HepG2 (cell line): ENCODE results near the gene OXLD1. TPM values are rescaled to one million over a fixed set of nuclear protein-coding genes. Genes with fewer than 3 reads are reported as not detected.

Source experiments
- ATAC-seq: fragments of 200-7000 bp; cut with Tn5 transposase; 3 replicates; pipeline ENCODE4 v1.9.1; 2020; ENCODE audit warnings: mild to moderate bottlenecking, moderate library complexity
- BruUV-seq: library from RNA; stranded (reverse); fragments of 400-500 nt; replicated peaks from 2 replicates; lab custom pipeline; 2021; lab: Mats Ljungman, UMichigan
- CTCF ChIA-PET: fragments of 300-600 bp; formaldehyde crosslinking; extraction: SDS; loops from one replicate; lab custom pipeline; 2021; ENCODE audit warnings: low total read pairs, inconsistent platforms, low intra/inter-chr PET ratio; lab: Yijun Ruan, JAX
- POLR2A ChIA-PET: fragments of 350-600 bp; sonication (Branson Sonifier 250); formaldehyde crosslinking; loops from one replicate; lab custom pipeline; 2020; ENCODE audit warnings: antibody characterized with exemption, inconsistent platforms; lab: Yijun Ruan, JAX
- DNase-seq: peaks from one replicate; pipeline ENCODE4 v3.0.0-alpha.2; 2015; ENCODE audit warnings: low spot score
- FAIRE-seq: peaks from 3 replicates; lab custom pipeline; 2011; peaks lifted over from hg19 to GRCh38; lab: Jason Lieb, UNC
- H2AFZ ChIP-seq: one replicate; pipeline ENCODE4 v1.6.1; 2011; ENCODE audit warnings: low read length, inconsistent platforms
- H3K27ac ChIP-seq: fragments of 300-600 bp; 3 replicates; pipeline ENCODE4 v1.8.0; 2011; ENCODE audit warnings: mixed run types, mild to moderate bottlenecking, mixed read lengths, low read length, inconsistent platforms; ENCODE audit not compliant: insufficient read depth; ENCODE audit errors: extremely low read length
- H3K27me3 ChIP-seq, 2 experiments: fragments of 200-600 bp in 1 of 2; 2 replicates in 1 of 2; 3 replicates in 1 of 2; pipeline versions ENCODE4 v1.6.0 to v1.8.0; 2011; ENCODE audit warnings: low read length in 2 of 2, mild to moderate bottlenecking in 2 of 2, moderate library complexity in 2 of 2, inconsistent platforms in 1 of 2; ENCODE audit not compliant: insufficient read depth in 2 of 2, control insufficient read depth in 1 of 2
- H3K36me3 ChIP-seq, 2 experiments: fragments of 200-600 bp in 1 of 2; replicated peaks in 1 of 2; 2 replicates in 1 of 2; 3 replicates in 1 of 2; pipeline versions ENCODE4 v1.5.1 to v1.8.0; 2011; ENCODE audit warnings: low read length in 2 of 2, inconsistent platforms in 1 of 2; ENCODE audit not compliant: insufficient read depth in 2 of 2, control insufficient read depth in 1 of 2
- H3K4me1 ChIP-seq: 2 replicates; pipeline ENCODE4 v1.5.1; 2012; ENCODE audit warnings: low read length, inconsistent platforms; ENCODE audit not compliant: insufficient read depth
- H3K4me2 ChIP-seq: 2 replicates; pipeline ENCODE4 v1.6.0; 2011; ENCODE audit warnings: low read depth, low read length, inconsistent platforms
- H3K4me3 ChIP-seq, 3 experiments: fragments of 200-600 bp in 1 of 3; sonication (generic), shearing (Covaris generic) in 1 of 3; replicated peaks in 1 of 3; 2 replicates each; pipeline ENCODE4 v1.5.1; 2011 to 2016; ENCODE audit warnings: low read length in 3 of 3, inconsistent platforms in 2 of 3, low read depth in 2 of 3, mild to moderate bottlenecking in 2 of 3, control low read depth in 1 of 3, mixed read lengths in 1 of 3; ENCODE audit not compliant: insufficient read depth in 1 of 3
- H3K79me2 ChIP-seq: one replicate; pipeline ENCODE4 v1.6.1; 2011; ENCODE audit warnings: low read length, inconsistent platforms; ENCODE audit not compliant: insufficient read depth
- H3K9ac ChIP-seq: 2 replicates; pipeline ENCODE4 v1.6.0; 2011; ENCODE audit warnings: mild to moderate bottlenecking, low read depth, low read length, inconsistent platforms; ENCODE audit not compliant: insufficient read depth
- H3K9me3 ChIP-seq: 2 replicates; pipeline ENCODE4 v1.5.1; 2012; ENCODE audit warnings: mild to moderate bottlenecking, low read length
- H4K20me1 ChIP-seq: 2 replicates; pipeline ENCODE4 v1.6.0; 2011; ENCODE audit warnings: inconsistent platforms, mild to moderate bottlenecking, low read length, moderate library complexity; ENCODE audit not compliant: insufficient read depth
- HNRNPLL ChIP-seq: fragments of 200-400 bp; formaldehyde crosslinking; IDR thresholded peaks from 2 replicates; pipeline ENCODE4 v1.6.1; 2017; ENCODE audit warnings: mild to moderate bottlenecking, low read depth, low read length; ENCODE audit not compliant: poor library complexity, severe bottlenecking
- JUN ChIP-seq: sonication (generic); formaldehyde crosslinking; IDR thresholded peaks from 2 replicates; pipeline ENCODE4 v1.4.0; 2020; ENCODE audit warnings: mild to moderate bottlenecking, missing genetic modification reagents
- KLF9 ChIP-seq: IDR thresholded peaks from 2 replicates; pipeline ENCODE4 v1.6.1; 2016; ENCODE audit warnings: low read depth
- TERF1 ChIP-seq: sonication (generic); formaldehyde crosslinking; IDR thresholded peaks from 2 replicates; pipeline ENCODE4 v1.8.0; 2022; ENCODE audit warnings: mild to moderate bottlenecking, missing genetic modification reagents, moderate library complexity
- ZNF281 ChIP-seq: sonication (generic); formaldehyde crosslinking; IDR thresholded peaks from 2 replicates; pipeline ENCODE4 v1.4.0; 2020; ENCODE audit warnings: missing genetic modification reagents, borderline replicate concordance
- WGBS: methylation state at CpG from one replicate; pipeline ENCODE4 v1.1.6; 2017; ENCODE audit warnings: low lambda C conversion rate; 5-methylcytosine and 5-hydroxymethylcytosine counted together
- in situ Hi-C: cut with HindIII; loops from 2 replicates; pipeline ENCODE4 v1.10.0; 2017; ENCODE audit warnings: low pct_unique_long_range_greater_than_20kb; ENCODE audit not compliant: extremely low pct_ligation_motif_present
- intact Hi-C: fragments of 100-400 bp; cut with micrococcal nuclease; formaldehyde crosslinking; loops from one replicate; pipeline ENCODE4 v1.10.0; 2022; ENCODE audit not compliant: unreplicated experiment
- polyA plus RNA-seq, 8 experiments: library from polyadenylated mRNA; depleted of rRNA in 3 of 8; stranded (reverse) in 7 of 8; unstranded in 1 of 8; fragments of >200 nt; fragmentation: Illumina TruSeq in 4 of 8; extraction: Trizol in 4 of 8; gene quantifications; 2 replicates each; pipeline versions ENCODE4 v1.2.1 to v1.2.3, GENCODE V29; 2011 to 2016; ENCODE audit warnings: low read depth in 4 of 8, missing spikeins in 1 of 8, mixed read lengths in 1 of 8; ENCODE audit not compliant: insufficient read depth in 1 of 8
- total RNA-seq, 5 experiments: library from RNA; depleted of rRNA; stranded (reverse); fragments of >200 nt; fragmentation: Illumina TruSeq; extraction: Trizol; gene quantifications; 2 replicates each; pipeline ENCODE4 v1.2.3, GENCODE V29; 2016; ENCODE audit warnings: low read depth in 1 of 5

The OXLD1 gene
- total and polyA plus RNA-seq, 2 of the 13 experiments (the other 11 are each of a cell fraction or from before 2014, with no cell fraction given): 27.1 to 37.5 TPM

- FAIRE-seq: no peak
- intact Hi-C loops (no loop called here), in situ Hi-C loops (no loop called here)
- H2AFZ ChIP-seq: no peak overlapping the region
- H3K9ac ChIP-seq: no peak overlapping the region
- no peak overlapping the region for H3K27ac ChIP-seq
- 0 out of 5 replicates have a peak, but pooled peaks cover 0 to 13% of the 10 kb centered on the region in 2 experiments for H3K27me3 ChIP-seq
- no peak for DNase-seq
- no peaks in the 10 kb centered on the region for H3K36me3 ChIP-seq
- no TSS peak for BruUV-seq
- WGBS: 68% methylated on average over 9 of the region's 15 CpGs
- ChIA-PET POLR2A (no interaction called here), CTCF (no interaction called here)
- peak; percentile 40 for ATAC-seq
- H3K9me3 ChIP-seq: peaks cover 6% of the 10 kb centered on the region; the same call in 1 of the 2 replicates
- no peak overlapping the region for H3K4me2 ChIP-seq
- TF ChIP-seq ZNF281 (CRISPR knock-in tag) (no peak), JUN (CRISPR knock-in tag) (no peak), KLF9 (CRISPR knock-in tag) (no peak), TERF1 (CRISPR knock-in tag) (no peak), HNRNPLL (peak; percentile 9)
- H4K20me1 ChIP-seq: no peaks in the 10 kb centered on the region
- H3K4me1 ChIP-seq: no peaks in the 10 kb centered on the region
- no peaks in the 10 kb centered on the region for H3K79me2 ChIP-seq
- H3K4me3 ChIP-seq: no peak overlapping the region
These were observed 21.9 kb downstream of the OXLD1 start for GRCh38 chr17:81644496-81644895.
